CD4-positive, alpha-beta T cell treated with Interleukin-21 for 1 hour (primary cell): ENCODE results near the gene QPRT.
"Not testable (repeated sequence)": the region's sequence is repeated elsewhere in the genome, so short reads cannot be mapped to it uniquely, and the experiment has no call there.

ENCODE experiments used
- DNase-seq: peaks from one replicate; pipeline ENCODE4 v3.0.0-alpha.2; 2020

The QPRT gene

GRCh38 chr16:29663016-29663806 lies 15.8 kb upstream of the QPRT start, which contains the start of gene SPN:
Gene SPN (plus strand): TSS chr16:29663247. CDS start chr16:29663729, 482 bp downstream.
- DNase-seq: peak; percentile 43

GRCh38 chr16:29663807-29664090 lies 15.2 kb upstream of the QPRT start:
- peak; percentile 27 for DNase-seq

- peak; percentile 46 for DNase-seq
Measured at GRCh38 chr16:29664091-29664921, 14.7 kb upstream of the QPRT start.

- DNase-seq: peak; percentile 44
Measured at GRCh38 chr16:29665294-29666077, 13.5 kb upstream of the QPRT start.

- DNase-seq: not testable (repeated sequence)
Measured at GRCh38 chr16:29667322-29667610, 11.7 kb upstream of the QPRT start.

- no peak for DNase-seq
Measured at GRCh38 chr16:29667755-29668154, 11.2 kb upstream of the QPRT start.

GRCh38 chr16:29668267-29668666 lies 10.7 kb upstream of the QPRT start:
- DNase-seq: no peak

- no peak for DNase-seq
Measured at GRCh38 chr16:29673501-29673900, 5.5 kb upstream of the QPRT start.

GRCh38 chr16:29674188-29674587 lies 4.8 kb upstream of the QPRT start:
- DNase-seq: no peak

GRCh38 chr16:29675811-29676643 lies 3.0 kb upstream of the QPRT start:
- peak; percentile 52 for DNase-seq

GRCh38 chr16:29676989-29677785 lies 1.8 kb upstream of the QPRT start:
- no peak for DNase-seq

GRCh38 chr16:29680180-29680598 lies 1.2 kb downstream of the QPRT start:
- DNase-seq: no peak

- DNase-seq: no peak
Measured at GRCh38 chr16:29683543-29684090, 4.6 kb downstream of the QPRT start.

- no peak for DNase-seq
Measured at GRCh38 chr16:29684679-29685078, 5.7 kb downstream of the QPRT start.

GRCh38 chr16:29686740-29687332 lies 7.9 kb downstream of the QPRT start:
- DNase-seq: no peak

- DNase-seq: no peak
Measured at GRCh38 chr16:29687755-29688154, 8.8 kb downstream of the QPRT start.

GRCh38 chr16:29688172-29688571 lies 9.2 kb downstream of the QPRT start:
- no peak for DNase-seq

- DNase-seq: not testable (repeated sequence)
Measured at GRCh38 chr16:29689490-29690351, 10.7 kb downstream of the QPRT start.

GRCh38 chr16:29692606-29693005 lies 13.6 kb downstream of the QPRT start:
- DNase-seq: not testable (repeated sequence)
